Ascending aorta (tissue), 2 donors: ENCODE data around the gene FASLG. TPM values are rescaled to one million over a fixed set of nuclear protein-coding genes. Genes with fewer than 3 reads are reported as not detected.

Experiments used
- DNase-seq, 2 donors: peaks; one replicate each; pipeline ENCODE4 v3.0.0-alpha.2; 2019; ENCODE audit warnings: low spot score in 2 of 2
- H3K27ac ChIP-seq, 2 donors: fragments of 200-600 bp; sonication (generic); one replicate each; pipeline ENCODE4 v1.5.1; 2016 to 2017; ENCODE audit warnings: mild to moderate bottlenecking in 1 of 2
- H3K27me3 ChIP-seq: fragments of 200-600 bp; sonication (generic); one replicate; pipeline ENCODE4 v1.5.1; 2017
- H3K36me3 ChIP-seq, 2 donors: fragments of 200-600 bp; sonication (generic); one replicate each; pipeline ENCODE4 v1.5.1; 2016
- H3K4me1 ChIP-seq, 2 donors: fragments of 200-600 bp; sonication (generic); one replicate each; pipeline ENCODE4 v1.5.1; 2016 to 2017; ENCODE audit warnings: mild to moderate bottlenecking in 1 of 2
- H3K4me3 ChIP-seq, 2 donors: fragments of 200-600 bp; sonication (generic); one replicate each; pipeline ENCODE4 v1.5.1; 2016 to 2017; ENCODE audit warnings: mild to moderate bottlenecking in 1 of 2
- H3K9me3 ChIP-seq, 2 donors: fragments of 200-600 bp; sonication (generic); one replicate each; pipeline ENCODE4 v1.5.1; 2016
- intact Hi-C: fragments of 100-400 bp; cut with DNase I; formaldehyde crosslinking; loops from one replicate; pipeline ENCODE4 v1.15.1; 2023
- total RNA-seq: library from RNA; depleted of rRNA; stranded (reverse); fragments of >200 nt; gene quantifications from one replicate; pipeline ENCODE4 v1.1.0, GENCODE V29; 2016
- TF ChIP-seq, protein P1 (sequence below), 3 experiments: fragments of 200-600 bp in 2 of 3; fragments of 450-650 bp in 1 of 3; sonication (generic) in 2 of 3; IDR thresholded peaks; one replicate each; pipeline ENCODE4 v1.5.1; 2016 to 2019; ENCODE audit warnings: antibody characterized with exemption in 3 of 3, mild to moderate bottlenecking in 1 of 3, moderate library complexity in 1 of 3

FASLG gene
- total RNA-seq, 1 donor from 2014 or later = not detected

DNA sequence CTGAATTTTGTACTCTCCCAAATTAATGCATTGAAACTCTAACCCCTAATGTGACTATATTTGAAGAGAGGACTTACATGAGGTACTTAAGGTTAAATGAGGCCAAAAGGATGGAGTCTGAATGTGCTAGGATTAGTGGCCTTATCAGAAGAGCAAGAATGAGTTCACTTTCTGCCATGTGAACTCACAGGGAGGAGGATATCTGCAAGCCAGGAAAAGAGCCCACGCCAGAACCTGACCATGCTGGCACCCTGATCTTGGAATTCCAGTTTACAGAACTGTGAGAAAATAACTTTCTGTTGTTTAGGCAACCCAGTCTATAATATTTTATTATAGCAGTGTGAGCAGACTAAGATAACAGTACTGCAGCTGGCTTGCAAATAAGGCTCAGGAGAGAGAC, 12.2 kb upstream of the FASLG start:
- no peak for DNase-seq
- intact Hi-C loops = no loop called here
- H3K27ac ChIP-seq = no peak overlapping the region
- no peaks in the 10 kb centered on the region for H3K36me3 ChIP-seq
- no peak overlapping the region for H3K4me3 ChIP-seq
- H3K4me1 ChIP-seq = no peaks in the 10 kb centered on the region
- H3K27me3 ChIP-seq = no peaks in the 10 kb centered on the region
- TF ChIP-seq, protein P1, sequence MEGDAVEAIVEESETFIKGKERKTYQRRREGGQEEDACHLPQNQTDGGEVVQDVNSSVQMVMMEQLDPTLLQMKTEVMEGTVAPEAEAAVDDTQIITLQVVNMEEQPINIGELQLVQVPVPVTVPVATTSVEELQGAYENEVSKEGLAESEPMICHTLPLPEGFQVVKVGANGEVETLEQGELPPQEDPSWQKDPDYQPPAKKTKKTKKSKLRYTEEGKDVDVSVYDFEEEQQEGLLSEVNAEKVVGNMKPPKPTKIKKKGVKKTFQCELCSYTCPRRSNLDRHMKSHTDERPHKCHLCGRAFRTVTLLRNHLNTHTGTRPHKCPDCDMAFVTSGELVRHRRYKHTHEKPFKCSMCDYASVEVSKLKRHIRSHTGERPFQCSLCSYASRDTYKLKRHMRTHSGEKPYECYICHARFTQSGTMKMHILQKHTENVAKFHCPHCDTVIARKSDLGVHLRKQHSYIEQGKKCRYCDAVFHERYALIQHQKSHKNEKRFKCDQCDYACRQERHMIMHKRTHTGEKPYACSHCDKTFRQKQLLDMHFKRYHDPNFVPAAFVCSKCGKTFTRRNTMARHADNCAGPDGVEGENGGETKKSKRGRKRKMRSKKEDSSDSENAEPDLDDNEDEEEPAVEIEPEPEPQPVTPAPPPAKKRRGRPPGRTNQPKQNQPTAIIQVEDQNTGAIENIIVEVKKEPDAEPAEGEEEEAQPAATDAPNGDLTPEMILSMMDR (IDR thresholded peaks at IDR 0.05) = no peak
- H3K9me3 ChIP-seq = no peaks in the 10 kb centered on the region

DNA sequence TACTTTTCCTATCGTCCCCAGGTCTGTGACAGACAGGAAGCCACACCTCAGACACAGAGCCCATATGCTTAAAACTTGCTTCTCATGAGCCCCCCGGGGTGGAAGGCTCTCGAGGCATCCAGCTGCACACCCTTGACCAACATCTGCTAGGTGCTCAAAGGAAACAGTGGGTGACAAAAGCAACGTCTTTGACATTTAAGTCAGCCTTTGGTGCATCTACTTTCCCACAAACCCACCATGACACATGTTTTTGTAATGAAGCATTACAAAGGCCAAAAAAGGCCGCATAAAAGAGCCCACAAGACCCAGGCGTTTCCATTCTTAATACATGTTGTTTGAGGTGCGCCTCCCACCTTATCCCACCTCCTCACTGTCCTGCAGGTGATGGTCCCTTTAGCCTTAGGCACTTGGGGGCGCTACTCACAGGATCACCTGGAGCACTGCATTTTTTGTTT, 11.8 kb upstream of the FASLG start:
- no peaks in the 10 kb centered on the region for H3K36me3 ChIP-seq
- H3K27ac ChIP-seq = no peak overlapping the region
- H3K27me3 ChIP-seq = no peaks in the 10 kb centered on the region
- H3K9me3 ChIP-seq = no peaks in the 10 kb centered on the region
- no peak overlapping the region for H3K4me3 ChIP-seq
- DNase-seq = no peak
- intact Hi-C loops = no loop called here
- TF ChIP-seq, protein P1 (IDR thresholded peaks at IDR 0.05) = no peak
- no peaks in the 10 kb centered on the region for H3K4me1 ChIP-seq

DNA sequence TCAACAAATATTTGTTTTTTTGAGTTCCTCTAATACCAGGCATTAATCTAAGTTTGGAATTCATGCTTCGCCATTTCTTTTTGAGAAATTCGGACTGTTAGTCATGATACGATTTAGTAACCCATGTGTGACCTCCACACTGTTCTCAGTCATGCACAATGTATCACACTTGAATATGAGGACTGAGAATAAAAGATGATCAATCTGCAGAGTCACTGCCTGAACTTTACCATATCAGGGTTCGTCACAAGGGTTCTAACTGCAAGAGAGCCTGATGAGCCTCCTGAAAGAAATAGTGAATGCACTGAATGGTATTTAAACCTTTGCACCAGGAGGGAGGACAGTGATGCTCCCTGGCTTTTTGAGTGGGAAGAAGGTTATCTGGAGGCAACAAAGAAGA, 10.9 kb upstream of the FASLG start:
- Histone ChIP-seq H3K4me3 (no peak overlapping the region), H3K9me3 (no peaks in the 10 kb centered on the region), H3K27ac (no peak overlapping the region), H3K27me3 (no peaks in the 10 kb centered on the region), H3K4me1 (no peaks in the 10 kb centered on the region), H3K36me3 (no peaks in the 10 kb centered on the region)
- intact Hi-C loops = no loop called here
- TF ChIP-seq, protein P1 (IDR thresholded peaks at IDR 0.05) = no peak
- DNase-seq = no peak

DNA sequence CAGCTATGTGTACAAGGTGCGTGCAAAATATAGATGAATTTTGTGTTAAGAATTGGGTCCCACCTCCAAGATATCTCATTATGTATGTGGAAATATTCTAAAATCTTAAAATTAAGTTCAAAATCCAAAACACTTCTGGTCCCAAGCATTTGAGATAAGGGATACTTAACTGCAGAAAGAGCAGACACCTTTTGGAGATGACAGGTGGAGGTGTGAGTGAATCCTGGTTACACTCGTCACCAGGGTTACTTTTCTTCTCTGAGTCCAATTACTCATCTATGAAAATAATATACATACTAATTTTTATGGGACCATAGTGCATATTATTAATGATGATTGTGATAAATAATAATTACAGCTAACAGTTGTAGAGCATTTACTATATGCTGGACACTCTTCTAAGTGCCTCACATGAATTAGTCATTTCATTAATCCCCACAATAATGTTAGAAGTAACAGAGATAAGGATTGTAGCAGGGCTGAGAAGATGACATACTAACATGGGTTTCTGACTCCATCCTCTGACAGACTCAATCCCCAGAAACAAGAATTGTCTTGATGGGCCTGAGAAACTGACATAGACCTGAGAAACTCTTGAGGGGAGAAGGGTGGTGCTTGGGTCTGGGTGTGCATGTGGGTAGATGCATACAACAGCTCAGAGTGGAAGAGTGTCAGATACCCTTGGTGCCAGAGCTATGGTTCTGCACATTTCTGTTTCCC, 8.3 kb upstream of the FASLG start:
- DNase-seq = no peak
- Histone ChIP-seq H3K4me1 (no peaks in the 10 kb centered on the region), H3K9me3 (no peaks in the 10 kb centered on the region), H3K36me3 (no peaks in the 10 kb centered on the region), H3K27ac (no peak overlapping the region), H3K4me3 (no peak overlapping the region), H3K27me3 (no peaks in the 10 kb centered on the region)
- TF ChIP-seq, protein P1 (IDR thresholded peaks at IDR 0.05) = no peak
- intact Hi-C loops = no loop called here

DNA sequence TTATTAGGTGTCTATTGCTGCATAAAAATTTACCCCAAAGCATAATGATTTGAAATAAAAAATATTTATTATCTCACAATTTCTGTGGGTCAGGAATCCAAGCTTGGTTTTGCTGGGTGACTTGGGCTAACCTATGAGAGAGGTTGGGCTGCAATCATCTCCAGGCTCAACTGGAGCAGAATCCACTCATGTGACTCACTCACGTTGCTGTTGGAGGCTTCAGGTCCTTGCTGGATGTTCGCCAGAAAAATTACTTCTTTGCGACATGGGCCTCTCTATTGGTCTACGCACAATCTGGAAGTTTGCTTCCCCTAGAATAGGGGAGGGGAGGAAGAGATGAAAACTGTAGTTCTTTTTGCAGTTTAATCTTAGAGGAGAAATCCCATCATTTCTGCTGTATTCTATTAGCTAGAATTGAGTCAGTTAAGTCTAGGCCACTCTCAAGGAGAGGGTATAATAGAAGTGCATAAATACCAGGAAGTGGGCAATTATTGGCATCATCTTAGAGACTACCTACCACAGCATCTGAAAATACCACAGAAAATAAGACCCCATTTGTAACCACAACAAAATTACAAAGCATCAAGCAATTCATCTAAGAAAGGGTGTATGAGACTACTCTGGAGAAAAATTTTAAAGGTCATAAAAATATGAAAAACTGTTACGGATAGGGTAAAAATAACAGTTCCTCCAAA, 5.7 kb upstream of the FASLG start:
- Histone ChIP-seq H3K27me3 (no peaks in the 10 kb centered on the region), H3K36me3 (no peaks in the 10 kb centered on the region), H3K9me3 (no peaks in the 10 kb centered on the region), H3K27ac (no peak overlapping the region), H3K4me1 (no peaks in the 10 kb centered on the region), H3K4me3 (no peak overlapping the region)
- DNase-seq = no peak
- TF ChIP-seq, protein P1 (IDR thresholded peaks at IDR 0.05) = no peak
- intact Hi-C loops = no loop called here
